GM20431 (cell line): ENCODE results near the gene PRR12.

Source experiments
- in situ Hi-C: fragments of 300-500 bp; cut with MseI, MboI; formaldehyde crosslinking; loops from one replicate; pipeline ENCODE4 v1.15.0; 2020; ENCODE audit warnings: low sequenced_read_pairs; ENCODE audit not compliant: unreplicated experiment

PRR12 gene

GRCh38 chr19:49590971-49591730 is at the start of gene PRR12:
TSS of gene PRR12 (plus strand) at chr19:49591182. CDS start at chr19:49591655, 473 bp downstream.
- in situ Hi-C loops: no loop called here

- in situ Hi-C loops: loop anchor here (5.0 kb wide), 1 partner anchor 35 kb away; no protein-coding TSS in a partner anchor
Measured at GRCh38 chr19:49541914-49542313, 49.1 kb upstream of the PRR12 start.

GRCh38 chr19:49542446-49542845 is 48.5 kb upstream of the PRR12 start:
- in situ Hi-C loops: loop anchor here (5.0 kb wide), 1 partner anchor 35 kb away; no protein-coding TSS in a partner anchor

GRCh38 chr19:49543032-49543431 is 48.0 kb upstream of the PRR12 start:
- in situ Hi-C loops: loop anchor here (5.0 kb wide), 1 partner anchor 36 kb away; no protein-coding TSS in a partner anchor

GRCh38 chr19:49544154-49544553 is 46.8 kb upstream of the PRR12 start:
- in situ Hi-C loops: loop anchor here (5.0 kb wide), 1 partner anchor 37 kb away; no protein-coding TSS in a partner anchor

GRCh38 chr19:49546825-49547565 is 44.0 kb upstream of the PRR12 start:
- in situ Hi-C loops: no loop called here

GRCh38 chr19:49549045-49549444 is 41.9 kb upstream of the PRR12 start:
- in situ Hi-C loops: no loop called here

GRCh38 chr19:49551531-49551930 is 39.5 kb upstream of the PRR12 start:
- in situ Hi-C loops: no loop called here

- in situ Hi-C loops: no loop called here
Measured at GRCh38 chr19:49552749-49553148, 38.2 kb upstream of the PRR12 start.

- in situ Hi-C loops: no loop called here
Measured at GRCh38 chr19:49553451-49554271, 37.3 kb upstream of the PRR12 start.

- in situ Hi-C loops: no loop called here
Measured at GRCh38 chr19:49554701-49555181, 36.2 kb upstream of the PRR12 start.

- in situ Hi-C loops: no loop called here
Measured at GRCh38 chr19:49555600-49556411, 35.2 kb upstream of the PRR12 start.

GRCh38 chr19:49556412-49557398 is 34.3 kb upstream of the PRR12 start:
- in situ Hi-C loops: no loop called here

- in situ Hi-C loops: no loop called here
Measured at GRCh38 chr19:49557641-49558325, 33.2 kb upstream of the PRR12 start.

- in situ Hi-C loops: no loop called here
Measured at GRCh38 chr19:49558591-49558990, 32.4 kb upstream of the PRR12 start.

GRCh38 chr19:49559443-49559842 is 31.5 kb upstream of the PRR12 start:
- in situ Hi-C loops: no loop called here

GRCh38 chr19:49559928-49560327 is 31.1 kb upstream of the PRR12 start:
- in situ Hi-C loops: no loop called here
